GM12801 (cell line): Measurements from ENCODE around the gene NFASC.

Source experiments
- TF ChIP-seq, protein P1 (sequence below): IDR thresholded peaks from one replicate; pipeline ENCODE4 v1.5.1; 2011; ENCODE audit warnings: control low read depth; ENCODE audit not compliant: insufficient read length; ENCODE audit errors: extremely low read depth

Gene NFASC

DNA sequence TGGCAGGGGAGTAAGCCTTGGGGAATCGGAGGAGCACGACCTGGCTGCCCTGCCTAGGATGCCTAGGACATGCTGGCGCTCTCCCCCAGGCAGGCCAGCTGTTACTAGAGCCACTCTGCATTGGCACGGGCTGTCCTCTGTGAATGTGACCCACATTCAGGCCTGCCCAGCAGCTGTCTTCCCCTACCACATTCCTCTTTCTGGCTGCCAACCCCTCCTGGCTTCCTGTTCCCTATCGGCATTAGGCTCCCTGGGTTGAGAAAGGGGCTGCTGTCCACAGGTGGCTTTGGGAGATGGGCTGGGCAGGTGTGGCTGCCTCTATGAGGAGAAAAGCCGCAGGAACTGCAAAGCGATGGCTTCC lies 2.3 kb upstream of the NFASC start:
- TF ChIP-seq, protein P1, sequence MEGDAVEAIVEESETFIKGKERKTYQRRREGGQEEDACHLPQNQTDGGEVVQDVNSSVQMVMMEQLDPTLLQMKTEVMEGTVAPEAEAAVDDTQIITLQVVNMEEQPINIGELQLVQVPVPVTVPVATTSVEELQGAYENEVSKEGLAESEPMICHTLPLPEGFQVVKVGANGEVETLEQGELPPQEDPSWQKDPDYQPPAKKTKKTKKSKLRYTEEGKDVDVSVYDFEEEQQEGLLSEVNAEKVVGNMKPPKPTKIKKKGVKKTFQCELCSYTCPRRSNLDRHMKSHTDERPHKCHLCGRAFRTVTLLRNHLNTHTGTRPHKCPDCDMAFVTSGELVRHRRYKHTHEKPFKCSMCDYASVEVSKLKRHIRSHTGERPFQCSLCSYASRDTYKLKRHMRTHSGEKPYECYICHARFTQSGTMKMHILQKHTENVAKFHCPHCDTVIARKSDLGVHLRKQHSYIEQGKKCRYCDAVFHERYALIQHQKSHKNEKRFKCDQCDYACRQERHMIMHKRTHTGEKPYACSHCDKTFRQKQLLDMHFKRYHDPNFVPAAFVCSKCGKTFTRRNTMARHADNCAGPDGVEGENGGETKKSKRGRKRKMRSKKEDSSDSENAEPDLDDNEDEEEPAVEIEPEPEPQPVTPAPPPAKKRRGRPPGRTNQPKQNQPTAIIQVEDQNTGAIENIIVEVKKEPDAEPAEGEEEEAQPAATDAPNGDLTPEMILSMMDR = no peak

DNA sequence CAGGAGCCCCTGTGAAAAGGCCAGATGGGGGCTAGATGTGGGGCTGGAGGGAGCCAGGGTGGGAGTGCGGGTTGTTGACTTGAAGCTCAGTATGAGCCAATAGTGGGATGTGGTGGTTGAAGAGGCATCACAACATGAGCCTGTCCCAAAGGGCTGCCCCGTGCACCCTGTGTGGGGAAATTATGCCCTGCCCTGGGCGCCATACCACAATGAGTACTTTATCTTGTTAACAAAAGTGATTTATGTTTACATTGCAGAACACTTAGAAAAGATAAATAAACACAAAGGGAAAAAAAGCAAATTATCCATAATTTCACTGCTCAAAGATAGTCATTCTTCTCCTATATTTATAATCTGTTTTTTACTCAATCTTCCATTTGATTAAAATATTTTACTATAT lies 1.6 kb upstream of the NFASC start:
- TF ChIP-seq, protein P1 = no peak

DNA sequence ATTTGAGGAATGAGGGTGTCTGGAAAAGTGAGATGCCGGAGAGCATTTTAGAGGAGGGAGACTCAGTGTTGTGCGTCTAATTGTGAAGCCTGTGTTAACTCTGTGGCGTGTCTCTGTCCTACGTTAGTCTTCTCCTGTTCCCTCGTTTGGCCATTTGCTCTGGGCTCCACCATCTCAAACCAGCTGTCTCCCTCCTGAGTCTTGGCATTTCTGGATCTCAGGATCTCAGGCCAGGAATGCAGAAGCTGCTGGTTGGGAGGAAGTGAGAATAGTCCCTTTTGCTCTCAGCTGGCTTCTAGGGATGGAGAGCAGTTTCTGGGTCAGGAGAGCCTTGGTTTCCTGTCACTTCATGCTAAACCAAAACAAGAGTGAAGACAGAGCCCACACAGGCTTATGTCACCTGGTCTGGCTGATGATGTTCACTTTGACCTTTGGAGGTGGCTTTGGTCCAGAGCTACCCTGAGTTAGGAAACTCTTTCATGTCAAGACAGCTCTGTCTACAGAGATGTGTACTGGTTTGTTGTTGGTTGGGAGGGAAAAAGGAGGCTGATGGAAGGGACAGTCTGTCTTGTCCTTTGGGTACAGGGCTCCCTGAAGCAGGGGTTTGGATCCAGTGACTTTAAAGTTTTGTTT lies 859 bp downstream of the NFASC start:
- TF ChIP-seq, protein P1 = no peak

DNA sequence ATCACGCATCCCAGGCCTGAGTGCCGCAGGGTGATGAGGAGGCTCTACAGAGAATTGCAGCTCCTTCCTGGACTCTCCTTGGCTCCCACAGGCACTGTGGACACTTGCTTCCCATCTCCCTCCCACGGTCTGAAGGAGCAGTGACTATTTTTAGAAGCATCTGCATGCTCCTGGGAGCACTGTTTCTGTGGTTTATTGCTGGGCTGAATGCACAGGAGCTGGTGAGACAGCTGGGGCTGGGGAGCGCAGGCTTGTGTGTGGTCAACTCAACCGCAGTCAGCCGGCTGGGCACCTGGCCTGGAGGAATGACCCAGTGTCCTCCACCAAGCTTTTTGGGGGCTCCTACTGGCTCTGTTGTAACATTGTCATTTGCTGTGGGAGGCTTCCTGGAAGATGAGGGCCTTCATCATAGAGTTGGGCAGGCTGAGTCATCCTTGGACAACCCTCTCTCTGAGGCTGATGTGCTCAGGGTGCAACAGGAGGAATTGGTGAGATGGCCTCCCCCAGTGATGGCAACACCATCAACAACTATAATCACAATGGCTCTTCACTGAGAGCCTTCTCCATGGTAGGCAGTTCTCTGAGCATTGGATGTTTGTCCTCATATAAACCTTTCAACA lies 1.7 kb downstream of the NFASC start:
- TF ChIP-seq, protein P1 = no peak

DNA sequence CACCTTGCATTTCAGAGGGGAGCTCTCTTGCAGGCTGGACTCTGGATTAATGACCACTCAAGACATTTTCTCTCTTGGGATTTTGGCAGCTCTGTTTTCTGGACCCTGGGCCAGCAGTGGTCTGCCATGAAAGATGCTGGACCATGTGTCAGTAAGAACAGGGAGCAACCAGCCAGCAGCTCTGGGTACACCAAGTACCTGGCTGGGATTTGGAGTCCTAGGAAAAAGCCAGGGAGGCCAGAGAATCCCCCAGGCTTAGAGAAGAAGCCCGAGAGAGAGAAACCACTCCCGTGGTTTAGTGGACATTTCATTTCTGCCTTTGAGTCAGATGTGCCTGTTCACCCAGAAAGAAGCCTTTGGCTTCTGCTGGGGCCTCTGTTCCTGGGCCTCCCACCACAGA lies 2.5 kb downstream of the NFASC start:
- TF ChIP-seq, protein P1 = no peak

DNA sequence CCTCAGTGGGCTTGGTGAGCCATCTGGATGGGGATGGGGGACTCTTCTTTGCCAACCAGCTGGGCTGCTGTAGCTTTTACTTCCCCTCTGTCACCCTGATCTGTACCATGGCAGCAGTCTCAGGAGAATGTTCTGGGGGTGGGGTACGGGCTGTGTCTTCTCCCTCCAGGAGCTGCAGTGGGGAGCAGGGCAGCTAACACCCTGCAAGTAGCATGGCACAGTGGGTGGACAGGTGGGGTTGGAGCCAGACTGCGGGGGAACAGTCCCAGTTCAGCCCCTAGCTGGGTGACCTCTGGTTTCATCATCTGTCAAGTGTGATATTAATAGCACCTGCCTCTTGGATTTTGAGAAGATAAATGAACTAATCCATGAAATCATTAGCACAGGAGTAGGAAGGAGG lies 3.1 kb downstream of the NFASC start:
- TF ChIP-seq, protein P1 = no peak

DNA sequence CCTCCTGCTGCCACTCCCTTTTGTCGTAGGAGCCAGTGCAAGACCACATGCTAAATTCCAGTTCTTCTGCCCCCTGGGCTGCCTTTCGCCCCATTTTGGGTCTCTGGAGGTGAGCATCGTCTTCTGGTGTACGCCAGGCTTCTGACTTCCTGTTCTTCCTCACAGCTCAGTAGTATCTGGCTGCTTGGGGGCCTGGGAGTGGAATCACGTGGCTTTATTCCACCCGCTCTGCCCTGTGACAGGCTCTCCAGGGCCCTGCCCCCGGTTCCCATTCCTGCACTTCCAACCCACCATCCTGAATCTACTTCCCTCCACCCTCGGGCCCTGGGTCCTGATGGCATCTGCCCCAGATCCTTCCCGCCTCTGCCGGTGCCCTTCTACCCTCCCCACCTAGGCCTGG lies 3.6 kb downstream of the NFASC start:
- TF ChIP-seq, protein P1 = no peak
